GM12878 (cell line): Measurements from ENCODE around the gene VAV2. TPM values are rescaled to one million over a fixed set of nuclear protein-coding genes. Genes with fewer than 3 reads are reported as not detected.

Experiments
- ATAC-seq: fragments of 200-7000 bp; cut with Tn5 transposase; 3 replicates; pipeline ENCODE4 v1.9.1; 2020; ENCODE audit warnings: mild to moderate bottlenecking, moderate library complexity
- BruUV-seq: library from RNA; stranded (reverse); fragments of 400-500 nt; replicated peaks from 2 replicates; lab custom pipeline; 2021; lab: Mats Ljungman, UMichigan
- CTCF ChIA-PET: fragments of 300-600 bp; sonication (Branson Sonifier 250); formaldehyde crosslinking; extraction: SDS; loops from one replicate; lab custom pipeline; 2021; ENCODE audit warnings: inconsistent platforms; lab: Yijun Ruan, JAX
- POLR2A ChIA-PET: fragments of 350-600 bp; formaldehyde crosslinking; extraction: SDS; loops from one replicate; lab custom pipeline; 2021; ENCODE audit warnings: inconsistent platforms; lab: Charles Lee
- RAD21 ChIA-PET: fragments of 300-600 bp; sonication (Branson Sonifier 250); formaldehyde crosslinking; loops from one replicate; lab custom pipeline; 2023; ENCODE audit warnings: antibody characterized with exemption; ENCODE audit not compliant: unreplicated experiment; lab: Charles Lee
- SMC1A ChIA-PET: fragments of 300-600 bp; sonication (Branson Sonifier 250); formaldehyde crosslinking; loops from one replicate; lab custom pipeline; 2023; ENCODE audit not compliant: unreplicated experiment, uncharacterized antibody; lab: Charles Lee
- DNase-seq: peaks from one replicate; pipeline ENCODE4 v3.0.0-alpha.2; 2011; ENCODE audit warnings: low read depth, low spot score
- FAIRE-seq: peaks from 3 replicates; lab custom pipeline; 2011; peaks lifted over from hg19 to GRCh38; lab: Jason Lieb, UNC
- H2AFZ ChIP-seq: 2 replicates; pipeline ENCODE4 v1.6.0; 2011; ENCODE audit warnings: low read depth, low read length, control low read depth; ENCODE audit not compliant: control insufficient read depth
- H3K27ac ChIP-seq: 2 replicates; pipeline ENCODE4 v1.5.1; 2011; ENCODE audit warnings: control low read depth; ENCODE audit not compliant: control insufficient read depth, insufficient read depth
- H3K27me3 ChIP-seq, 2 experiments: replicated peaks in 1 of 2; 2 replicates each; pipeline versions ENCODE4 v1.6.0 to v1.6.1; 2011; ENCODE audit warnings: low read length in 1 of 2; ENCODE audit not compliant: control insufficient read depth in 2 of 2, insufficient read depth in 2 of 2
- H3K36me3 ChIP-seq, 2 experiments: 2 replicates each; pipeline ENCODE4 v1.5.1; 2011; ENCODE audit warnings: low read length in 1 of 2; ENCODE audit not compliant: control insufficient read depth in 2 of 2, insufficient read depth in 2 of 2
- H3K4me1 ChIP-seq: 2 replicates; pipeline ENCODE4 v1.6.1; 2011; ENCODE audit warnings: mild to moderate bottlenecking, low read length, moderate library complexity, mixed read lengths; ENCODE audit not compliant: control insufficient read depth, insufficient read depth
- H3K4me2 ChIP-seq: 2 replicates; pipeline ENCODE4 v1.6.0; 2011; ENCODE audit warnings: control low read depth; ENCODE audit not compliant: control insufficient read depth, insufficient read depth
- H3K4me3 ChIP-seq: fragments of 200-600 bp; sonication (generic); 2 replicates; pipeline ENCODE4 v1.5.1; 2016
- H3K79me2 ChIP-seq: 2 replicates; pipeline ENCODE4 v1.6.0; 2011; ENCODE audit warnings: low read length; ENCODE audit not compliant: control insufficient read depth, insufficient read depth
- H3K9ac ChIP-seq: 2 replicates; pipeline ENCODE4 v1.8.0; 2011; ENCODE audit warnings: low read length, control low read depth, mixed read lengths; ENCODE audit not compliant: control insufficient read depth, insufficient read depth
- H3K9me3 ChIP-seq: replicated peaks from 3 replicates; pipeline ENCODE4 v1.5.1; 2011; ENCODE audit warnings: mild to moderate bottlenecking, low read length; ENCODE audit not compliant: control insufficient read depth, insufficient read depth
- H4K20me1 ChIP-seq: 2 replicates; pipeline ENCODE4 v1.6.0; 2011; ENCODE audit not compliant: control insufficient read depth, insufficient read depth
- ASH2L ChIP-seq: fragments of 300-600, 200-600 bp; sonication (generic); IDR thresholded peaks from 2 replicates; pipeline ENCODE4 v1.6.1; 2017; ENCODE audit warnings: low read depth, mild to moderate bottlenecking, borderline replicate concordance
- CREM ChIP-seq: IDR thresholded peaks from 2 replicates; pipeline ENCODE4 v1.6.1; 2014; ENCODE audit warnings: antibody characterized with exemption, low read depth
- NR2C2 ChIP-seq: IDR thresholded peaks from 2 replicates; pipeline ENCODE4 v1.6.1; 2011; ENCODE audit warnings: borderline replicate concordance, low read depth; ENCODE audit not compliant: control insufficient read depth, insufficient read length
- POLR2A ChIP-seq: IDR thresholded peaks from 2 replicates; pipeline ENCODE4 v1.6.1; 2011; ENCODE audit warnings: low read depth, mild to moderate bottlenecking, low read length
- ZBTB40 ChIP-seq: fragments of 450-650 bp; IDR thresholded peaks from 2 replicates; pipeline ENCODE4 v1.6.1; 2016; ENCODE audit warnings: mild to moderate bottlenecking, moderate library complexity, borderline replicate concordance
- WGBS: methylation state at CpG from one replicate; pipeline ENCODE4 v1.1.6; 2016; ENCODE audit warnings: low lambda C conversion rate; ENCODE audit not compliant: insufficient replicate concordance, insufficient coverage; ENCODE audit errors: missing lambda C conversion rate; 5-methylcytosine and 5-hydroxymethylcytosine counted together
- in situ Hi-C: fragments of 300-500 bp; cut with MboI; formaldehyde crosslinking; loops from 9 replicates; pipeline ENCODE4 v1.14.3; 2018; ENCODE audit warnings: mixed read lengths
- intact Hi-C: fragments of 100-400 bp; cut with micrococcal nuclease; formaldehyde crosslinking; loops from one replicate; pipeline ENCODE4 v1.14.2; 2022; ENCODE audit not compliant: unreplicated experiment
- polyA plus RNA-seq, 11 experiments: library from polyadenylated mRNA; depleted of rRNA in 4 of 11; unstranded in 6 of 11; stranded (reverse) in 5 of 11; fragments of >200 nt; fragmentation: Nextera tagmentation in 4 of 11; fragmentation: Illumina TruSeq in 1 of 11; extraction: Ambion mirVana in 4 of 11; extraction: Trizol in 1 of 11; gene quantifications; 1 replicate in 1 of 11; 2 replicates in 10 of 11; pipeline versions ENCODE4 v1.2.1 to v1.2.3, GENCODE V29; 2011 to 2016; ENCODE audit warnings: inconsistent platforms in 2 of 11, missing spikeins in 2 of 11, low read depth in 1 of 11
- total RNA-seq, 4 experiments: library from RNA; depleted of rRNA in 3 of 4; stranded (reverse); fragments of >200 nt in 3 of 4; fragmentation: Illumina TruSeq in 1 of 4; extraction: Trizol in 1 of 4; gene quantifications; 2 replicates each; pipeline versions ENCODE4 v1.2.1 to v1.2.3, GENCODE V29; 2013 to 2021
- TF ChIP-seq, protein P1 (sequence below): IDR thresholded peaks from 2 replicates; pipeline ENCODE4 v1.6.1; 2011; ENCODE audit warnings: borderline replicate concordance, low read depth, mild to moderate bottlenecking, moderate library complexity, low read length; ENCODE audit not compliant: insufficient read depth, poor library complexity, severe bottlenecking

Gene VAV2
- total and polyA plus RNA-seq, 10 of the 15 experiments (the other 5 are each of a cell fraction or from before 2014, with no cell fraction given): 0.13 to 43.9 (median 16.9) TPM

DNA sequence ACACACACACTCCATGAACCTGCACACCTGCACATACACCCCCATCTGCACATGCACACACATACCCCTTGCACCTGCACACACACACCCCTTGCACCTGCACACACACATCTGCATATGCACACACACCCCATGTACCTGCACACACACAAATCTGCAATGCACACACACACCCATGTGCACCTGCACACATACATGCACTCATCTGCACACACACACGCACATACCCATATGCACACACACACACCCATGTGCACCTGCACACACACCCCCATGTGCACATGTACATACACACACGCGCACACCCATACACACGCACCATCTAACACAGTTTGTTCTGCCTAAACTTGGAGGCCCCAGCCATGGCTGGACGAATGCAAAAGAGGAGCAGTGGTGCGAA lies 138.1 kb downstream of the VAV2 start:
- H3K27ac ChIP-seq: no peak overlapping the region
- BruUV-seq: no TSS peak
- H3K9me3 ChIP-seq: no peaks in the 10 kb centered on the region
- ChIA-PET CTCF (no interaction called here), RAD21 (no interaction called here), POLR2A (no interaction called here), SMC1A (no interaction called here)
- H4K20me1 ChIP-seq: 0 out of 2 replicates have a peak, but pooled peaks cover 3% of the 10 kb centered on the region
- H3K27me3 ChIP-seq: no peaks in the 10 kb centered on the region
- 98% methylated on average over 6 of the region's 6 CpGs for WGBS
- DNase-seq (no peak), ATAC-seq (no peak), FAIRE-seq (no peak)
- in situ Hi-C loops: no loop called here
- H3K79me2 ChIP-seq: peaks cover 2% of the 10 kb centered on the region
- H3K4me3 ChIP-seq: no peak overlapping the region
- peaks cover 0 to 22% of the 10 kb centered on the region in 2 experiments; a peak in 3 of 4 replicates for H3K36me3 ChIP-seq
- TF ChIP-seq ASH2L (no peak), NR2C2 (no peak), POLR2A (peak; percentile 45; the same call in 1 of the 2 replicates), ZBTB40 (no peak), CREM (no peak)
- TF ChIP-seq, protein P1, sequence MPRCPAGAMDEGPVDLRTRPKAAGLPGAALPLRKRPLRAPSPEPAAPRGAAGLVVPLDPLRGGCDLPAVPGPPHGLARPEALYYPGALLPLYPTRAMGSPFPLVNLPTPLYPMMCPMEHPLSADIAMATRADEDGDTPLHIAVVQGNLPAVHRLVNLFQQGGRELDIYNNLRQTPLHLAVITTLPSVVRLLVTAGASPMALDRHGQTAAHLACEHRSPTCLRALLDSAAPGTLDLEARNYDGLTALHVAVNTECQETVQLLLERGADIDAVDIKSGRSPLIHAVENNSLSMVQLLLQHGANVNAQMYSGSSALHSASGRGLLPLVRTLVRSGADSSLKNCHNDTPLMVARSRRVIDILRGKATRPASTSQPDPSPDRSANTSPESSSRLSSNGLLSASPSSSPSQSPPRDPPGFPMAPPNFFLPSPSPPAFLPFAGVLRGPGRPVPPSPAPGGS: peak; percentile 48
- intact Hi-C loops: no loop called here
- no peak overlapping the region for H3K9ac ChIP-seq
- H2AFZ ChIP-seq: no peak overlapping the region
- no peaks in the 10 kb centered on the region for H3K4me1 ChIP-seq
- no peak overlapping the region for H3K4me2 ChIP-seq
